ENCODE measurements around the gene IQSEC1. TPM values are rescaled to one million over a fixed set of nuclear protein-coding genes. Genes with fewer than 3 reads are reported as not detected.

Gene IQSEC1
- total RNA-seq, 4 donors from 2014 or later = 56.1 to 99.5 (median 78.2) TPM

GRCh38 chr3:13070391-13071070 lies 2.7 kb downstream of the IQSEC1 start:
- Histone ChIP-seq H3K4me1 (peaks cover 20 to 22% (median 21%) of the 10 kb centered on the region in 4 donors), H3K27me3 (peaks cover 0 to 64% (median 27%) of the 10 kb centered on the region in 4 donors), H3K4me3 (no peak overlapping the region), H3K36me3 (no peaks in the 10 kb centered on the region), H3K9me3 (no peaks in the 10 kb centered on the region), H3K27ac (replicated peaks in 1 of 4) (no peak overlapping the region)
- intact Hi-C loops (cut with DNase I) = no loop called here
- DNase-seq (ENCODE audit: extremely low spot score) = no peak
- TF ChIP-seq, protein P1, sequence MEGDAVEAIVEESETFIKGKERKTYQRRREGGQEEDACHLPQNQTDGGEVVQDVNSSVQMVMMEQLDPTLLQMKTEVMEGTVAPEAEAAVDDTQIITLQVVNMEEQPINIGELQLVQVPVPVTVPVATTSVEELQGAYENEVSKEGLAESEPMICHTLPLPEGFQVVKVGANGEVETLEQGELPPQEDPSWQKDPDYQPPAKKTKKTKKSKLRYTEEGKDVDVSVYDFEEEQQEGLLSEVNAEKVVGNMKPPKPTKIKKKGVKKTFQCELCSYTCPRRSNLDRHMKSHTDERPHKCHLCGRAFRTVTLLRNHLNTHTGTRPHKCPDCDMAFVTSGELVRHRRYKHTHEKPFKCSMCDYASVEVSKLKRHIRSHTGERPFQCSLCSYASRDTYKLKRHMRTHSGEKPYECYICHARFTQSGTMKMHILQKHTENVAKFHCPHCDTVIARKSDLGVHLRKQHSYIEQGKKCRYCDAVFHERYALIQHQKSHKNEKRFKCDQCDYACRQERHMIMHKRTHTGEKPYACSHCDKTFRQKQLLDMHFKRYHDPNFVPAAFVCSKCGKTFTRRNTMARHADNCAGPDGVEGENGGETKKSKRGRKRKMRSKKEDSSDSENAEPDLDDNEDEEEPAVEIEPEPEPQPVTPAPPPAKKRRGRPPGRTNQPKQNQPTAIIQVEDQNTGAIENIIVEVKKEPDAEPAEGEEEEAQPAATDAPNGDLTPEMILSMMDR (IDR thresholded peaks at IDR 0.05) = no peak
- TF ChIP-seq POLR2AphosphoS5 (IDR thresholded peaks at IDR 0.05) (no peak), POLR2A (IDR thresholded peaks at IDR 0.05; ENCODE audit: low read depth) (no peak), EP300 (IDR thresholded peaks at IDR 0.05) (no peak)
- 95% methylated on average over 8 of the region's 11 CpGs for WGBS

DNA sequence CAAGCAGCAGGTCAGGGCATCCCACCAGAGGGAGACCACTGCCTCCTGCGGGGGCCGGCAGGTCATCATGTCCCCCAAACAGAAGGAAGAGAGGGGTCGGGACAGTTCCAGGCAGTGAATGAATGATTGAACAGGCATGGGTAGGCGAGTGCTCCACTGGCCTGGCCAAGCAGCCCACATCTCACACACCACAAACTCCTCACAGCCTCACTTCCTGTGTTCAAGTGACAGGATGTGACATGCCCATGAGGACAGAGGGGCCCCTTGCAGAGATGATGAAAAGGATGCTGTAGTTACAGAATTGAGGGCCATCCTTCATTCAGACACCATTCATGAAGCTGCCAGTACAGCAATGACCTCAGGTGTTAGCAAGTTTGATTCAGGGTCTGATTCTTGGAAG lies 3.7 kb downstream of the IQSEC1 start:
- H3K4me3 ChIP-seq = no peak overlapping the region
- H3K27ac ChIP-seq (replicated peaks in 1 of 4) = no peak overlapping the region
- intact Hi-C loops (cut with DNase I) = no loop called here
- H3K9me3 ChIP-seq = no peaks in the 10 kb centered on the region
- H3K36me3 ChIP-seq = no peaks in the 10 kb centered on the region
- 83% methylated on average over 1 of the region's 4 CpGs for WGBS
- peaks cover 20 to 22% (median 21%) of the 10 kb centered on the region in 4 donors for H3K4me1 ChIP-seq
- TF ChIP-seq, protein P1 (IDR thresholded peaks at IDR 0.05) = no peak
- TF ChIP-seq POLR2AphosphoS5 (IDR thresholded peaks at IDR 0.05) = no peak
- no peak for TF ChIP-seq EP300 (IDR thresholded peaks at IDR 0.05)
- no peak for TF ChIP-seq POLR2A (IDR thresholded peaks at IDR 0.05; ENCODE audit: low read depth)
- DNase-seq (ENCODE audit: extremely low spot score) = no peak
- peaks cover 0 to 53% (median 21%) of the 10 kb centered on the region in 4 donors for H3K27me3 ChIP-seq

GRCh38 chr3:13068269-13069010 lies 4.8 kb downstream of the IQSEC1 start:
- intact Hi-C loops (cut with DNase I) = no loop called here
- 52% methylated on average over 3 of the region's 4 CpGs for WGBS
- peaks cover 0 to 43% (median 10%) of the 10 kb centered on the region in 4 donors for H3K27me3 ChIP-seq
- no peak for DNase-seq (ENCODE audit: extremely low spot score)
- H3K36me3 ChIP-seq = no peaks in the 10 kb centered on the region
- no peak overlapping the region for H3K4me3 ChIP-seq
- H3K9me3 ChIP-seq = no peaks in the 10 kb centered on the region
- H3K27ac ChIP-seq (replicated peaks in 1 of 4) = no peak overlapping the region
- H3K4me1 ChIP-seq = peaks cover 16 to 17% (median 17%) of the 10 kb centered on the region in 4 donors
- TF ChIP-seq POLR2AphosphoS5 (IDR thresholded peaks at IDR 0.05) = no peak
- no peak for TF ChIP-seq POLR2A (IDR thresholded peaks at IDR 0.05; ENCODE audit: low read depth)
- TF ChIP-seq EP300 (IDR thresholded peaks at IDR 0.05) = no peak
- TF ChIP-seq, protein P1 (IDR thresholded peaks at IDR 0.05) = no peak

DNA sequence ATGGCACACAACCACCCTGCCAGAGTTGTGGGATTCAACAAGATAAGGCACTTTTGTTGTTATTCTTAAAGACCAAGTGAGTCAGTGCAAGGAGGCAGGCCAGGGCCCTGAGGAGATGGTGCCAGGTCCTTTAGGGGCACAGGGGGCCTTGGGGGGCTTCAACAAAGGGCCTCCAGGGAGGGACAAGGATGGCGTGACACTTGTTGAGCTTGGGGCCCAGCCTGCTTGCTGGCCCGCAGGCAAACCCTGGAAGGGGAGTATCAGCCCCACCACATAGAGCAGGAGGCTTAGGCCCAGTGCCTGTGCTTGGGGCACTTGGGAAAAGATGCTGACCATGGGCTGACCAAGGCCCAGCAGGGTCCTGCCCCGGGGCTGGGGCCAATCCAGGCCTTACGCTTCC lies 5.5 kb downstream of the IQSEC1 start:
- no peak overlapping the region for H3K27ac ChIP-seq (replicated peaks in 1 of 4)
- WGBS = no CpG with 5 or more reads among the region's 4 CpGs
- no peaks in the 10 kb centered on the region for H3K9me3 ChIP-seq
- peaks cover 10% of the 10 kb centered on the region in 4 donors for H3K4me1 ChIP-seq
- TF ChIP-seq POLR2A (IDR thresholded peaks at IDR 0.05; ENCODE audit: low read depth) (no peak), EP300 (IDR thresholded peaks at IDR 0.05) (no peak), POLR2AphosphoS5 (IDR thresholded peaks at IDR 0.05) (no peak)
- TF ChIP-seq, protein P1 (IDR thresholded peaks at IDR 0.05) = no peak
- peaks cover 0 to 36% (median 4%) of the 10 kb centered on the region in 4 donors for H3K27me3 ChIP-seq
- intact Hi-C loops (cut with DNase I) = no loop called here
- no peak for DNase-seq (ENCODE audit: extremely low spot score)
- H3K4me3 ChIP-seq = no peak overlapping the region
- no peaks in the 10 kb centered on the region for H3K36me3 ChIP-seq
